Fibroblast of peridontal ligament (primary cell): Measurements from ENCODE around the gene IRF7.

Source experiments
- DNase-seq: peaks from one replicate; pipeline ENCODE4 v3.0.0-alpha.2; 2010; ENCODE audit errors: extremely low read depth

Gene IRF7

DNA sequence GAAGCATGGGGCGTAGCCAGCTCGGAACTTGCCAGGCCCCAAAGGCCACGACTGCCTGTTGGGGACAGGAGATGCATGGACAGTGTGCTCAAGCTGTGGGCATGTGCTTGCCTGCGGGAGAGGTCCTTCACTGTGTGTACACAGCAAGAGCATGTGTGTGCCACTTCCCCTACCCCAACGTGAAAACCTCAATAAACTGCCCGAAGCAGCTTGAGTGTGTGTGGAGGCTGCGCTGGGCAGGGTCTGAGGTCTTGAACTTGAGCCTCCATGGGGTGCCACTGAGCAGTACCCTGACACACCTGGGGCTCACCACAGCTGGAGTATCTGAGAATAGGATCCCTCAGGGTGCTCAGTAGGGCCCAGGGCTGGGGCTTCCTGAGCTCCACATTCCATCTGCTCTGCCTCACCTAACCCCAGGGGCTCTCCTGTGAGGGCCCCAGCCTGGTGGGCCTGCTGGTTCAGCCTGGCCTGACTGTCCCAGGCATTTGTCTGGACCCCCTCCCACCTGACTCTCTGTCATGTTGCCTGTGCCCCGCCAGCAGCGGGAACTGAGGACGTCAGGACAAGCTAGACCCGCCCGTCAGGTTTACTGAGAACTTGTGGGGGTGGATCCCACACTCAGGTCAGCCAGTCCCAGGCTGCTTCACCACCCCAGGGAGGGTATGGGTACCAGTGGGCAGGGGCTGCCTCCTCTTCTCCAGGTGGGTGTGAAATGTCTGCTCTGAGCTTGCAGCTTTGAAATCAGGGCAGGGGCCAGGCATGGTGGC, 51.8 kb downstream of the IRF7 start:
- DNase-seq: no peak

DNA sequence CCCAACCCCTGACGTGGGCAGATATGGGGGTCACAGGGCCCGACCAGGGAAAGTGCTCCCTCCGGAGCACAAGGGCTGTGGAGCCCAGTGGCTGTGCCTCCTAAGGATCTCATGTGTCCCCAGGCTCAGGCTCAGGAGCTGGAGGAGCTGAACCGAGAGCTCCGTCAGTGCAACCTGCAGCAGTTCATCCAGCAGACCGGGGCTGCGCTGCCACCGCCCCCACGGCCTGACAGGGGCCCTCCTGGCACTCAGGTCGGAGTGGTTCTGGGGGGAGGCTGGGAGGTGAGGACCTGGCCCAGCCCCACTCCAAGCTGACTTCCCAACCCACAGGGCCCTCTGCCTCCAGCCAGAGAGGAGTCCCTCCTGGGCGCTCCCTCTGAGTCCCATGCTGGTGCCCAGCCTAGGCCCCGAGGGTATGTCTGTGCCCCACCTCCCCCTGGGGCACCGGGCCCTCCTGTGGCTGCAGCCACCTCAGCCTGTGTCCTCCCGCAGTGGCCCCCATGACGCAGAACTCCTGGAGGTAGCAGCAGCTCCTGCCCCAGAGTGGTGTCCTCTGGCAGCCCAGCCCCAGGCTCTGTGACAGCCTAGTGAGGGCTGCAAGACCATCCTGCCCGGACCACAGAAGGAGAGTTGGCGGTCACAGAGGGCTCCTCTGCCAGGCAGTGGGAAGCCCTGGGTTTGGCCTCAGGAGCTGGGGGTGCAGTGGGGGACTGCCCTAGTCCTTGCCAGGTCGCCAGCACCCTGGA, 52.5 kb downstream of the IRF7 start:
- no peak for DNase-seq
